GM21390 (cell line): ENCODE results near the gene LRRFIP2.
A peak's percentile ranks its signal among the peaks of the same experiment; 100 is the strongest.
"Not testable (repeated sequence)": the region's sequence is repeated elsewhere in the genome, so short reads cannot be mapped to it uniquely, and the experiment has no call there.

Source experiments
- ATAC-seq: cut with Tn5 transposase; IDR thresholded peaks from one replicate; pipeline ENCODE4 v1.9.1; 2021; ENCODE audit not compliant: unreplicated experiment

LRRFIP2 gene

DNA sequence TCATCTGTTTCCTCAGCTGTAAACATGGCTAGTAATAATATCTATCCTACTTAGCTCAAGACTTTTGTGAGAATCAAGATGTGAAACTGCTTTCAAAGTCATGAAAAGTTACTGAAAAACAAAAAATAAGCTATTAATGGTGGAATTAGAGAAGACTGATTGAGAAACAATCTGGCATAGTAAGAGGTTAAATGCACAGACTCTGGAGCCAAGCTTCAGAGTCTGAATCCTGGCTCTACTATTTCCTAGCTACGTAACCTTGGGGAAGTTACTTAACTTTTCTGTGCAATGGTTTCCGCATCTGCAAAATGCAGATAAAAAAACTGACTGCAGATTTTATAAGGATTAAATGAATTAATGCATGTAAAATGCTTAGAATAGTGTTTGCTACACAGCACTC is 28.8 kb downstream of the LRRFIP2 start:
- ATAC-seq: no peak

DNA sequence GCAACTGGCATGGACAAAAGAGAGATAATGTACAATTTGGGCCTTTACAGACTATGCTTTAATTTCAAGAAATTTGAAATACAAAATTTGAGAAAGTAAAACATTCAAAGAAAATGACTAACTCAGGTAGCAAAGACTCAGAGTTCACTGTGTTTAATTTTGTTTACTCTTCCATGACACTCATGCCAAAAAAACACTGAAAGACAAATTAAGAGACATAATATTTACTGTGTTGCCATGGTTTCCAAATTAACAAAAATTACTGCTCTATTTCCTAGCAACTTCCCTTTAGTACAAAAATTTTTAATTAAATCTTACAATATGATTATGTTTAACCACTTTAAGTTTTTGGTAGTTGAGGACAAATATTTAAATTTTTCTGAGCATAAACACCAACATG is 29.6 kb downstream of the LRRFIP2 start:
- no peak for ATAC-seq

DNA sequence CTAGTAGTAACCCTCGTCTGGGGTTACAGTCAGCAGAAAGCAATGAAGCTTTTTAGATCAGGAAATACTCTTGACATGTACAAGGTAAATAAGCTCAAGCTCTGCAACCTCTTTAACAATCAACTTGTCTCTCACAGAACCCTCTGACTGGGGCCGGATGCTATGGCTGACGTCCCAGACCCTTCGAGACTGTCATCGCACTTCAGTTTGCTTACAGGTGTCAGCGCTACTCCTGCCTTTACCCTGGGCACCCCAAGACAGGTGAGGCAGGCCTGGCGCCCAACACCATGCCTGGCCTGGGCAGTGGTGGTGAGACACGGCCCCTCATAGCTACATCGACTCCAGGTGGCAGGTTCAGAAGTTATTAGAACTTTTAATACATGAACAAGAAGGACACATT is 30.6 kb downstream of the LRRFIP2 start:
- ATAC-seq: no peak

DNA sequence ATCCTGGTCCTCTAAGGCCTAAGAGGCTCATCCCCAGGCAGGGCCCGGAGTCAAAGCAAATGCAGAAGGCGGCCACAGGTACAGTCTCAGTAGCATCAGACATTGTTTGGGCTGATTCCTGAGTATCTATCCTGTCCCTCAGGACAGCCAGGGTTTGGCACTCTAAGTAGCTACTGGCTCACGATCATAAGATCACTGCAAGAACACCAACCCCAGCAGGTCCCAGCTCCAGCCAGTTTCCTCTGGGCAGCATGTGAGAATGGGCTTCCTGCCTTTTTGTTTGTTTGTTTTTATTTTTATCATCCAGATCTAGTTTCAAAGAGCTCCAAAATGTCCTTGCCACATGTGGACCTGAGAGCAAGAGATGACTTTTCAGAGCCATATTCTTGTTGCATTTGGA is 32.7 kb downstream of the LRRFIP2 start:
- ATAC-seq: no peak

DNA sequence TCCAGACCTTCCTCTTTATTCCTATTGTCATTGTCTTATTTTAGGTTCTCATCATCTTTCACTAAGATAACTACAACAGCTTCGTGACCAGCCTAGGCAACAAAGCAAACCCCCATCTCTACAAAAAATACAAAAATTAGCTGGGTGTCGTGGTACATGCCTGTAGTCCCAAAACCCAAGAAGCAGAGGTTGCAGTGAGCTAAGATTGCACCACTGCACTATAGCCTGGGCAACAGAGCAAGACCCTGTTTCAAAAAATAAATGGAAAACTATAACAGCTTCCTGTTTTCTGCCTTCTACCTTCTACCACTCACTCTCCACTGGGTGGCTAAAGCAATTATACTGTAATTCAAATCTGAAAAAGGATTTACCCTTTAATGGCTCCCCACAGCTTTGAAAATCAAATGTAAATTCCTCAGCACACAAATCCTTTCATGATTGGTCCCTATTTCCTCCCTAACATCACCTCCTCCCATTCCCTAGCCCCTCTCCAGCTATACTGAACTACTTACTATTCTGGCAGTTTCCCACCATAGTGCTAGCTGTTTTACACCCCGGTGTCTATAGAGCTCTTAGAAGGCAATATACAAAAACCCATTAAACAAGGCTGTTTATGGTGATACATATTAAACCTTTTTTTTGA is 33.4 kb downstream of the LRRFIP2 start:
- no peak for ATAC-seq

DNA sequence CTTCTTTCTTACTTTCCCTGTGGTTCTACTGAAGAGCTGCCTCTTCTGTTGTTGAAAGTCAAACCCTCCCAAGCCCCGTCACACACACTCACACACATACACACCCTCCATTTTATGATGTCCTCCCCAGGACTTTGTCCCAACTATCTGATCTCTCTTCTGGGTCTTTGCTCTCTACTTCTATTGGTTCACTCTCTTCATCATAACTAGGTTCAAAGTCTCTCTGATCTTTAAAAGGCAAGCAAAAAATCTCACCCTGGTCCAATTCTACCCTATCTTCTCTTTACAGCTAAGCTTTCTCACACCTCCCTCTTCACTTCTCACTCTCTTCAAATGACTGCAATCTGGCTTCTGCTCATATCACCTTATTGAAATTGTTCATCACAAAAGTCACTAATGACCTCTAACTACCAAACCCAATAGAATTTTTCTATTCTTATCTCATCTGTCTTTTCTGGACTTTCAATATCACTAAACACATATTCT is 34.8 kb downstream of the LRRFIP2 start:
- ATAC-seq: no peak

DNA sequence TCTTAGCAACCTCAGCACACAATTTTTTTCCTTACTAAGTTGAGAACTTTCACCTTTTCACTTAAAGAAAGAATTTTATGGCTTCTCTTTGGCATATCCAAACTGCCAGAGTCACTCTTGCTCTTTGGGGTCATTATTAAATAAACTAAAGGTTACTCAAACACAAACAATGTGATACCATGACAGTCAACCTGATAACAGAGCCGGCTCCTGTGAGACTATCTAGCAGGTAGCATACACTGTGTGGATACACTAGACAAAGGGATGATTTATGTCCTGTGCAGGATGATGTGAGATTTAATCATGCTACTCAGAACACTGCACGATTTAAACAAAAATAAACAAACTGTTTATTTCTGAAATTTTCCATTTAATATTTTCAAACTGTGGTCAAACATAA is 35.6 kb downstream of the LRRFIP2 start:
- ATAC-seq: no peak

DNA sequence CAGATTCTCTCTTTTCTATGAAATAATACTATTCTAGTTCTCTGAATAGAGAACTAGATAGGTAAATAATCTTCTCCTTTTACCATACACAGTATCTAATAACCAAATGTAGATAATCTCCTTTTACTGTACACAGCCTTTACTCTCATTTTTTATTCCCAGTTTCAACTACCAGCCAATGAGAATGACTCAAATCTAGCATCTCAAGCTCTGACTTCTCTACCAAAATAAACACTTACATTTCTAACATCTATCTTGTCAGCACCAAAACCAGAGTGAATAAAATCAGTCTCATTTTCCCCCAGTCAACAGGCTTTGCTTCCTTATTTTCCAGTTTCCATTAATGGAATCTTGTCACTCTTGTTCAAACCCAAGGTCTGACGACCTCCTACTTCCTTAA is 36.9 kb downstream of the LRRFIP2 start:
- ATAC-seq: peak; percentile 42

DNA sequence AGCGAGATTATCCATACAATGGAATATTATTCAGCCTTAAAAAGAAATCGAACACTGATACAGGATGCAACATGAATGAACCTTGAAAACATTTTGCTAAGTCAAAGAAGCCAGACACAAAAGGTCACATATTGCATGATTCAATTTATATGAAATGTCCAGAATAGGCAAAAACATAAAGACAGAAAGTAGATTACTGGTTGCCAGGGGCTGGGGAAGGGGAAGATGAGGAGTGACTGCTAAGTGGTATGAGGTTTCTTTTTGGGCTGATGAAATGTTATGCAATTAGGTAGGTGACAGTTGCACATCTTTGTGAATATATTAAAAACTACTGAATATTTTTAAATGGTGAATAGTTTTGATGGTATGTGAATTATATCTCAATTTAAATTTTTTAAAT is 38.3 kb downstream of the LRRFIP2 start:
- ATAC-seq: no peak

DNA sequence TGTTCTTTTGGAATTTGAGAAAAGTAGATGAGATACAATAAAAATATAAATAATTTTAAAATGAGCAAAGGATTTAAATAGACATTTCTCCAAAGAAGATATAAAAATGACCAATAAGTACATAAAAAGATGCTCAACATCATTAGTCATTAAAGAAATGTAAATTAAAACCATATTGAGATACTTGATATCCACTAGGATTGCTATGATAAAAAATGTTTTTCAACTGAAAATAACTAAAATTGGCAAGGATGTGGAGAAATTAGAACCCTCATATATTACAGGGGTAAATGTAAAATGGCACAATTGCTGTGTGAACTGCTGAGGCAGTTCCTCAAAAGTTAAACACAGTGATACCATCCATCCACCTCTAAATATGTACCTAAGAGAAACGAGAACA is 38.8 kb downstream of the LRRFIP2 start:
- no peak for ATAC-seq

DNA sequence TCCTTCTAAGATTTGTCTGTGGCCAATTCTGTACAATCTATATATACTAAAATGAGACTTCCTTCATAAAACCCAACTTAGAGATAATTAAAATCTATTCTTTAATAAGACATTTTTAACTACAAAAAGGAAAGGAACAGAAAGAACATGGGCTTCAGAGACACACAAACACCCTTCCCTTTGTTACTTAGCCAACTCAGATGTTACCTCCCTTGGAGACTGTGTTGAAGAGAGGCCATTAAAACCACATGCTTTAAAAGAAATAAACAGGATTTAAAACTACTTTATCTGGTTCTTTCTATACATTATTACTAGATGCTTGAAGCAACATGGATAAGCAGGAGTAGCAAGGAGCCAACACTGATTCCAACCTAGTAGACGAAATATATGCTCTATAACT is 42.0 kb downstream of the LRRFIP2 start:
- no peak for ATAC-seq

DNA sequence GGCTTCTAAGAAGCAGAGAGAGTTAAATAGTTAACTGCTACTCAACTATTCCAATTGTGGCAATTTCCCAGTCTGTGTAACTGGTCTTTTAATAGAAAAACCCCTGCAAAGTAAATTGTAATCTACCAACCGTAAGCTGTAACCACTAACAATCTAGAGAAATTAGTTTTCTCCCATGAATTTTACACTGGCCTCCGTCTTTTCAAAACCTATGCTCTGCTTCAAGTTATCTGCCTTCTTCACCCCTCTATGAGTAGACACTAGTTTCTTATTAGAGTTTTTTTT is 42.6 kb downstream of the LRRFIP2 start:
- ATAC-seq: no peak

DNA sequence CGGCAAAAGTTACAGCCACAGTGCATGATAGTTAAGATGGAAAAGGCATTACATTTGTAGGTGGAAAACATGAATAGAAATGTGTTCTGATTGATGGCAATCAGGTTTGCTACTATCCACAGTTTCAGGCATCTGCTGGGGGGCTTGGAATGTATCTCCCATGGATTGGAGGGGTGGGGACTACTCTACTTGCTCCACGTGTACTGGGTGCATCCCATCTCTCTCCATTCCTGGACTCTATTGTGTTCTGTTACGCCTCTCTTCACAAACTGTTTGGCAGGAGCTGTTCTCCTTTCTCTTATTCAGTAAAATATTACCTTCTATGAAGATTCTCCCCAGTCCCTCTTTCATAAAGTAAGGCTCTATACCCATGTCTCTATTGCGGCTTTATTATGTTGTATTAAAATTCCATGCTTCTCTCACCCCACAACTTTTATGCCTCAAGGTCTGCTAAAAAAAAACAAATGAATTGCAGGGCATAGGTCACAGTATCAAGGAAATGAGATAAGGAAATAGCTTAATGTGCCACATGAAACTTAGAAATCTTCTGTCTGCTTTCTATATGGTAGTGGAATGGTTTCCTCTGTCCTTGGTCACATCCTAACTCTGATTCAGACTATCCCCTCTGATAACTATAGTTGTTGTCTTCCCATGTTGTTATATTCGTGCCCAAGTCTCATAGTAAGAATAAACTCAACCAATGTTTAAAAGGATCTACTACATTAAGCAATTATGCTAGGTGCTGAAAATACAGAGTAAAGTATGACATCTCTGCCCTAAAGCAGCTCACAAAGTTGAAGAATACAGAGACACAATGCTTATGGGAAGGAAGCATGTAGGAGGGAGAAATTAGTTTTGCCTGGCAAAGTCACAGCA is 43.2 kb downstream of the LRRFIP2 start:
- ATAC-seq: no peak

DNA sequence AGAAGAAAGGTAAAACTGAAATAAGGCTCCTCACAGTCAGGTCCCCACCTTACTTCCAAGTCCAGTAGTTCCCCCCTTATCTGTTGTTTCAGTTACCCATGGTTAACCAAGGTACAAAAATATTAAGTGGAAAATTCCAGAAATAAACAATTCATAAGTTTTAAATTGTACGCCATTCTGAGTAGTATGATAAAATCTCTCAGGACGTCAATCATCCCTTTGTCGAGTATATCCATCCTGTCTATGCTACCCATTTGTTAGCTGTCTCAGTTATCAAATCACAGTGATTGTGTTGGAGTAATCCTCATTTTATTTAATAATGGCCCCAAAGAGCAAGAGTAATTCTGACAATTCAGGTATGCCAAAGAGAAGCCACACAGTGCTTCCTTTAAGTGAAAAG is 43.9 kb downstream of the LRRFIP2 start:
- ATAC-seq: no peak

DNA sequence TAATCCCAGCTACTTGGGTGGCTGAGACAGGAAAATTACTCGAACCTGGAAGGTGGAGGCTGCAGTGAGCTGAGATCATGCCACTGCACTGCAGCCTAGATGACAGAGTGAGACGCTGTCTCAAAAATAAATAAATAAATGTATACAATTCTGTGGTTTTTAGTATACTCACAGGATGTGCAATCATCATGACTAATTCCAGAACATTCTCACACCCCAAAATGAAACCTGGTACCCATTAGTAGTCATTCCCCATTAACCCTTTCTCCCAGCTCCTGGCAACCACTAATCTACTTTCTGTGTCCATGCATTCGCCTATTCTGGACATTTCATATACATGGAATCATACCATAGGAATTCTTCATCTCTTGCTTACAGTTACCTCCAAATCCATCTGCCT is 44.5 kb downstream of the LRRFIP2 start:
- peak; percentile 47 for ATAC-seq

DNA sequence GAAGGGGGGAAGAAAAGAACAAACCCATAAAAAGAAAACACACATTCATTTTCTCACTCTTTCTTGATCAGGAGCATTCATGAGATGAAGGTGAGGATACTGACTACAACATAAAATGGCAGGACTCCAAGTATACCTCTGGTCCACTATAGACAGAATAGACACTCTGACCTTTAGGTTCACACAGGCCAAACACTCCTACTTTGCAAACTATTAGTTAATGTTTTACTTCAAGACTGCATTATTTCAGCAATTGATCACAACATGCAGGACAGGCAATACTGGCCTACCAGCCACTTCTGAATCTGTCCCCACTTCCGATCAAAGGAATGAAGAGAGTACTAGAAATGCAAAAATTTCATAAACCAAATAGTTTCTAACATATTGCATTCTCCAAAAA is 47.0 kb downstream of the LRRFIP2 start:
- ATAC-seq: no peak

DNA sequence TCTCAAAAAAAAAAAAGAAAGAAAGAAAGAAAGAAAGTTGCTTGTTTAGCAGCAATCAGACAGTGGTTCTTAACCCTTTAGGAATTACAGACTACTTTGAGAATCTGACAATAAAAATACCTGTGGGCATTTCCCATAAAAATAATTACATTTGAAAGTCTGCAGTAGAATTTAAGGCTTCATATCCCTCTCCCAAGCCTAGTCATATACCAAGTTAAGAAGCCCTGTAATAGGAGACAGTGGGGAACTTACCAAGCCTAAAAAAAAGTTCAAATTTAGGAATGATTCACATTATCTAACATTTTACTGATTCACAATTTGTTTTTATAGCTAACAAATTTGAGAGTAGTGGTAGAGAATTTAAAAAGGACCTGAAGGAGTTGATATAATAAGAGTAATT is 47.5 kb downstream of the LRRFIP2 start:
- no peak for ATAC-seq

DNA sequence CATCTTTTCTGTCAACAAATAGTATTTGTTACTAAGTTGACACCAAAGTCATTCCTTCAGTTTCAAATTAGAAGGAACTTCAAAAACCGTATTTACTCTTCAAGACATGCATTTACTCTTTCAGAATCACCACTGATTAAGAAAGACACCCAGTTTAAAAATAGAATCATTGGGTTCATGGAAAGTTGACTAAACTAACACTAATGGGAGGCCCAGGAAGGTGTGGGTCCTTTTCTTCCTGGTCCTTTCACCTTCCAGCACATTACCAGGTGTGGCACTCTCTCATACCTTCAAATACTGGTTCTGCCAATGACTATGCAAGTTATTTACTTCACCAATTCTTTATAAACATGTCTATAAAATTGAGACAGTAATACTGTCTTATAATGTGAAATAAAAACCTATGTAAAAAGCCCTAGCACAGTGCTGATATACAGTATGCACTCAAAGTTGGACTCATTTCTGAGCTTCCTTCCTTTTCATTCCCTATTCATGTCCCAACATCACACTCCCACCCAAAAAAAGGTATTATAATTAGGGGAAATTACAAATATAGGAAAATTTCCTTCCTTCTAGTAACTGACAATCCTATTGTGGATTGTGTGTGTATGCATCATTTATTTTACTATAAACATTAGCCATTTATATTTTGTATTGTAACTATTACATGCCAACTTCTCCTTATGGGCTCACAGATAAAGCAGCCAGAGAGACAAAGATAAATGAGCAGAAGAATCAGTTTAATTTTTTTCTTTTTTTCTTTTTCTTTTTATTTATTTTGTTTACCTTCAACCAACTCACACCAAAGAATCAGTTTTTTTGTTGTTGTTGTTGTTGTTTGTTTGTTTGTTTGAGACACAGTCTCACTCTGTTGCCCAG is 48.9 kb downstream of the LRRFIP2 start:
- ATAC-seq: no peak

DNA sequence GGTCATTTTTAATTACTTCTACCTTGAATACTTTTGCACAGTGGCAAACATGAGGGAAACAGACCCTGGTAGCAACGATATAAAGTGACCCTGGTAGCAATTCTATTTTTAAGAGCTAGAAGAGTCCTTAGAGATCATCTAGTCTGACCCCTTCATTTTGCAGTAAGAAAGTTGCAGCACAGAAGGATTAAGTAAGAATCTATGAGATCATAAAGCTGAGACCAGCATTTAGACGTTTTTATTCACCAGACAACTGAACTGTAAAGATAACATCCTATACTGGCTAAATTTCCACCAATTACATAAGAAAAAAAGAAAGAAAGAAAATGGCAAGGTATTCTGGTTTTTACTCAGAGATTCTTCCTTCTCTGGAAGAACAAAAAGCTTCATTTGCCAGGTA is 49.9 kb downstream of the LRRFIP2 start:
- no peak for ATAC-seq

DNA sequence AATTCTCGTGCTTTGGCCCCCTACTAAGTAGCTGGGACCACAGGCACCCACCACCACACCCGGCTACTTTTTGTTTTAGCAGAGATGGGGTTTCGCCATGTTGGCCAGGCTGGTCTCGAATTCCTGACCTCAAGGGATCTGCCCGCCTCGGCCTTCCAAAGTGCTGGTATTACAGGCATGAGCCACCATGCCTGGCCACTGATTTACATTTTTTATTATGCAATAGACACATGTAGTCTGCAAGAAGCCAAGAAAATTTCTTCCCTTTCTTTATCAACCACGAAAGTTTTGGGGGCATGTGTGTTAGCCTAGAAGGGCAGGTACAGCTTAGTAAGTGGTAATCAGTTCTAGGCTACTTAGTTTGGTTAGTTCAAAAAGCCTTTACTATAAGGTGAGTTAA is 51.1 kb downstream of the LRRFIP2 start:
- no peak for ATAC-seq

DNA sequence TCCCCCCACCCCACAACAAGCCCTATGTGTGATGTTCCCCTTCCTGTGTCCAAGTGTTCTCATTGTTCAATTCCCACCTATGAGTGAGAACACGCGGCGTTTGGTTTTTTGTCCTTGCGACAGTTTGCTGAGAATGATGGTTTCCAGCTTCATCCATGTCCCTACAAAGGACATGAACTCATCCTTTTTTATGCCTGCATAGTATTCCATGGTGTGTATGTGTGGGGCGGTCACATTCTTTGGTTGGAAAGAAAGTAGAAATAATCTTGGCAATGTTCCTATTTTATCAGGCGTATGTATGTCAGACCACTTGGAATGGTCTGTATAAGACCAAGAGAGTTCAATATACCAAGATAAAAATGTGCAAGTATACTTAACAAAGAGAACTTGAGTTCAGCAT is 52.3 kb downstream of the LRRFIP2 start:
- ATAC-seq: not testable (repeated sequence)

DNA sequence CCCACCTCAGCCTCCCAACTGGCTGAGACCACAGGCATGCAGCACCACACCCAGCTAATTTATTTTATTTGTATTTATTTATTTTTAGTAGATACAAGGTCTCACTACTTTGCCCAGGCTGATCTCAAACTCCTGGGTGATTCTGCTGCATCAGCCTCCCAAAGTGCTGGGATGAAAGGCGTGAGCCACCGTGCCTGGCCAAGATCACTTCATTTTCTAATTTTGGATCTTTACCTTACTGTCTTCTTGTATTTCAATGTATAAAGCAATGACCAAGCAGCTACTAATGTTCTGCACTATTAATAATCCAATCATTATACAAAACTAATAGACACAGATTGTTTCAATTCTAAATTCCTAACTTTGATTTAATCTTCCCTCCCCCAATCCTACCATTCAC is 56.2 kb downstream of the LRRFIP2 start:
- ATAC-seq: no peak
